NCI-H128 (cell line): Measurements from ENCODE around the gene SHC1.

Experiments used
- DNase-seq: peaks from one replicate; lab custom pipeline; 2025; ENCODE audit not compliant: unreplicated experiment; lab: John Stamatoyannopoulos, UW

SHC1 gene

GRCh38 chr1:154974808-154975408 is 4.4 kb upstream of the SHC1 start:
- DNase-seq, result peak; percentile 98

GRCh38 chr1:154974102-154974807 is 3.7 kb upstream of the SHC1 start, which contains the start of gene CKS1B:
CKS1B (plus strand) TSS chr1:154974681; CDS start chr1:154974746, 65 bp downstream.
- DNase-seq, result peak; percentile 100

GRCh38 chr1:154973344-154974101 is 3.0 kb upstream of the SHC1 start:
- DNase-seq, result peak; percentile 90

GRCh38 chr1:154972517-154973343 is 2.2 kb upstream of the SHC1 start:
- DNase-seq, result no peak

- no peak for DNase-seq
Observed at GRCh38 chr1:154972213-154972516, 1.6 kb upstream of the SHC1 start.

GRCh38 chr1:154971341-154971998 is 923 bp upstream of the SHC1 start:
- DNase-seq, result no peak

GRCh38 chr1:154969860-154970452 is 591 bp downstream of the SHC1 start:
- DNase-seq, result no peak

GRCh38 chr1:154969246-154969645 is 1.3 kb downstream of the SHC1 start:
- no peak for DNase-seq

- DNase-seq, result no peak
Observed at GRCh38 chr1:154968731-154969130, 1.8 kb downstream of the SHC1 start.

GRCh38 chr1:154967331-154967950 is 3.1 kb downstream of the SHC1 start:
- no peak for DNase-seq

GRCh38 chr1:154966111-154966510 is 4.4 kb downstream of the SHC1 start:
- DNase-seq, result no peak

- DNase-seq, result no peak
Observed at GRCh38 chr1:154964359-154964758, 6.2 kb downstream of the SHC1 start.

- DNase-seq, result no peak
Observed at GRCh38 chr1:154963643-154964042, 6.9 kb downstream of the SHC1 start.

- no peak for DNase-seq
Observed at GRCh38 chr1:154962795-154963330, 7.7 kb downstream of the SHC1 start.

GRCh38 chr1:154962156-154962749 is 8.3 kb downstream of the SHC1 start:
- no peak for DNase-seq

GRCh38 chr1:154961207-154962155 is 9.1 kb downstream of the SHC1 start, which contains the start of gene PYGO2:
PYGO2 (minus strand) TSS chr1:154961782; CDS start chr1:154961576, 206 bp downstream.
- peak; percentile 53 for DNase-seq

- DNase-seq, result no peak
Observed at GRCh38 chr1:154960446-154961136, 10.0 kb downstream of the SHC1 start.

- DNase-seq, result no peak
Observed at GRCh38 chr1:154959426-154959780, 11.1 kb downstream of the SHC1 start.
